Gastrocnemius medialis (tissue), 4 donors: ENCODE measurements around the gene TMC3.

Experiments used
- POLR2A ChIP-seq, 2 donors: fragments of 450-650 bp; IDR thresholded peaks; one replicate each; pipeline ENCODE4 v1.6.1; 2017; ENCODE audit warnings: antibody characterized with exemption in 2 of 2, mild to moderate bottlenecking in 2 of 2, moderate library complexity in 2 of 2
- TF ChIP-seq, protein P1 (sequence below), 5 experiments: fragments of 450-650 bp in 3 of 5; fragments of 200-600 bp in 2 of 5; sonication (generic) in 2 of 5; IDR thresholded peaks in 4 of 5; conservative IDR thresholded peaks in 1 of 5; 1 replicate in 4 of 5; 2 replicates in 1 of 5; pipeline ENCODE4 v1.5.1; 2016 to 2019; ENCODE audit warnings: antibody characterized with exemption in 5 of 5, mild to moderate bottlenecking in 3 of 5, moderate library complexity in 3 of 5

DNA sequence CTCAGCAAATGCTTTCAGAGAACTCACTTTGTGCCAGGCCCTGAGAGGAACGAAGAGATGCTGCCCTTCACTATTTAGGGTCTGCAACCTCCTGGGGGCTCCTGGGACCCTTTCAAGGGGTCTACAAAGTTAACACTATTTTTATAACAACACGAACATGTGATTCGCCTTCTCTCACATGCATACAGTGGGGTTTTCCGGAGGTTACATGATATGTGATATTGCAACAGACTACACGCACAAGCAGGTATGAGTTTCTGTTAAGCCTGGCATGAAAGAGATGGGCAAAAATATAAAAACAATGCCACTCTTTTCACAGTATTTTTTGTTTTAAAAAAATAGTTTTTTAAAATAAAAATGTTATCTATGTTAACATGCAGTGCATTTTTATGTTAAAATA is 60.3 kb downstream of the TMC3 start:
- TF ChIP-seq, protein P1, sequence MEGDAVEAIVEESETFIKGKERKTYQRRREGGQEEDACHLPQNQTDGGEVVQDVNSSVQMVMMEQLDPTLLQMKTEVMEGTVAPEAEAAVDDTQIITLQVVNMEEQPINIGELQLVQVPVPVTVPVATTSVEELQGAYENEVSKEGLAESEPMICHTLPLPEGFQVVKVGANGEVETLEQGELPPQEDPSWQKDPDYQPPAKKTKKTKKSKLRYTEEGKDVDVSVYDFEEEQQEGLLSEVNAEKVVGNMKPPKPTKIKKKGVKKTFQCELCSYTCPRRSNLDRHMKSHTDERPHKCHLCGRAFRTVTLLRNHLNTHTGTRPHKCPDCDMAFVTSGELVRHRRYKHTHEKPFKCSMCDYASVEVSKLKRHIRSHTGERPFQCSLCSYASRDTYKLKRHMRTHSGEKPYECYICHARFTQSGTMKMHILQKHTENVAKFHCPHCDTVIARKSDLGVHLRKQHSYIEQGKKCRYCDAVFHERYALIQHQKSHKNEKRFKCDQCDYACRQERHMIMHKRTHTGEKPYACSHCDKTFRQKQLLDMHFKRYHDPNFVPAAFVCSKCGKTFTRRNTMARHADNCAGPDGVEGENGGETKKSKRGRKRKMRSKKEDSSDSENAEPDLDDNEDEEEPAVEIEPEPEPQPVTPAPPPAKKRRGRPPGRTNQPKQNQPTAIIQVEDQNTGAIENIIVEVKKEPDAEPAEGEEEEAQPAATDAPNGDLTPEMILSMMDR (IDR thresholded peaks at IDR 0.05 in 4 of 5, conservative IDR thresholded peaks at IDR 0.05 in 1 of 5) = no peak
- no peak for TF ChIP-seq POLR2A (IDR thresholded peaks at IDR 0.05)
